HCT116 (cell line): ENCODE measurements around the gene SLC39A12. TPM values are rescaled to one million over a fixed set of nuclear protein-coding genes. Genes with fewer than 3 reads are reported as not detected.

Experiments used
- ATAC-seq: fragments of 200-7000 bp; cut with Tn5 transposase; 2 replicates; pipeline ENCODE4 v1.9.1; 2020; ENCODE audit warnings: mild to moderate bottlenecking, moderate library complexity
- BruUV-seq: library from RNA; stranded (reverse); fragments of 400-500 nt; replicated peaks from 2 replicates; lab custom pipeline; 2021; lab: Mats Ljungman, UMichigan
- CTCF ChIA-PET: fragments of 300-600 bp; sonication (Branson Sonifier 250); formaldehyde crosslinking; loops from one replicate; lab custom pipeline; 2021; ENCODE audit warnings: antibody characterized with exemption; lab: Charles Lee
- POLR2A ChIA-PET: fragments of 300-600, 350-600 bp; sonication (Branson Sonifier 250); formaldehyde crosslinking; loops from one replicate; lab custom pipeline; 2021; ENCODE audit warnings: antibody characterized with exemption; lab: Charles Lee
- RAD21 ChIA-PET, 2 experiments: fragments of 300-600 bp; sonication (Branson Sonifier 250); formaldehyde crosslinking; loops; one replicate each; lab custom pipeline; 2023; ENCODE audit warnings: low total read pairs in 2 of 2; ENCODE audit not compliant: uncharacterized antibody in 2 of 2, unreplicated experiment in 2 of 2, low non-redundant PET in 1 of 2; lab: Charles Lee
- DNase-seq: peaks from one replicate; pipeline ENCODE4 v3.0.0-alpha.2; 2010; ENCODE audit warnings: low read depth, low spot score
- H2AFZ ChIP-seq: fragments of 200-600 bp; shearing (Covaris generic), sonication (generic); 2 replicates; pipeline ENCODE4 v1.6.1; 2017; ENCODE audit warnings: low read depth, mixed run types, mixed read lengths, antibody characterized with exemption, low read length; ENCODE audit not compliant: poor library complexity, severe bottlenecking
- H3K27ac ChIP-seq: 2 replicates; pipeline ENCODE4 v1.5.1; 2012; ENCODE audit warnings: low read depth, low read length
- H3K27me3 ChIP-seq: fragments of 200-600 bp; sonication (generic); 2 replicates; pipeline ENCODE4 v1.6.1; 2016; ENCODE audit warnings: mixed run types, low read length, mixed read lengths; ENCODE audit not compliant: insufficient read depth
- H3K36me3 ChIP-seq, 2 experiments: fragments of 200-500 bp in 1 of 2; fragments of 200-600 bp in 1 of 2; sonication (Bioruptor generic) in 1 of 2; sonication (generic) in 1 of 2; 2 replicates each; pipeline versions ENCODE4 v1.5.1 to v1.6.1; 2014 to 2016; ENCODE audit warnings: low read length in 2 of 2, inconsistent platforms in 1 of 2, mixed read lengths in 1 of 2, mixed run types in 1 of 2; ENCODE audit not compliant: insufficient read depth in 2 of 2, control insufficient read depth in 1 of 2
- H3K4me1 ChIP-seq, 2 experiments: fragments of 200-600 bp in 1 of 2; sonication (generic) in 1 of 2; 2 replicates each; pipeline versions ENCODE4 v1.5.1 to v1.6.1; 2012 to 2017; ENCODE audit warnings: low read length in 2 of 2, inconsistent platforms in 1 of 2, mild to moderate bottlenecking in 1 of 2, mixed read lengths in 1 of 2, mixed run types in 1 of 2, moderate library complexity in 1 of 2; ENCODE audit not compliant: insufficient read depth in 2 of 2, control insufficient read depth in 1 of 2
- H3K4me2 ChIP-seq: fragments of 200-600 bp; sonication (generic); 2 replicates; pipeline ENCODE4 v1.6.1; 2017; ENCODE audit warnings: mixed run types, low read length, mixed read lengths
- H3K4me3 ChIP-seq, 2 experiments: fragments of 200-600 bp in 1 of 2; sonication (generic) in 1 of 2; replicated peaks in 1 of 2; 2 replicates each; pipeline ENCODE4 v1.5.1; 2011 to 2016; ENCODE audit warnings: low read length in 2 of 2, control low read depth in 1 of 2, low read depth in 1 of 2, mild to moderate bottlenecking in 1 of 2, mixed read lengths in 1 of 2, mixed run types in 1 of 2
- H3K79me2 ChIP-seq: fragments of 200-600 bp; sonication (generic); 2 replicates; pipeline ENCODE4 v1.6.1; 2017; ENCODE audit warnings: mild to moderate bottlenecking, mixed run types, low read length, moderate library complexity, mixed read lengths; ENCODE audit not compliant: insufficient read depth
- H3K9ac ChIP-seq: fragments of 200-600 bp; sonication (generic); 2 replicates; pipeline ENCODE4 v1.6.1; 2016; ENCODE audit warnings: low read length, mixed read lengths
- H3K9me2 ChIP-seq: fragments of 200-600 bp; sonication (generic), shearing (Covaris generic); 2 replicates; pipeline ENCODE4 v1.6.1; 2017; ENCODE audit warnings: mixed run types, mild to moderate bottlenecking, moderate library complexity; ENCODE audit not compliant: insufficient read depth
- H3K9me3 ChIP-seq, 2 experiments: fragments of 200-500 bp in 1 of 2; fragments of 200-600 bp in 1 of 2; sonication (Bioruptor generic) in 1 of 2; sonication (generic) in 1 of 2; 2 replicates each; pipeline ENCODE4 v1.6.1; 2014 to 2017; ENCODE audit warnings: low read length in 2 of 2, mixed read lengths in 2 of 2, inconsistent platforms in 1 of 2, low read depth in 1 of 2, mild to moderate bottlenecking in 1 of 2, mixed run types in 1 of 2, moderate library complexity in 1 of 2; ENCODE audit not compliant: control insufficient read depth in 1 of 2, insufficient read depth in 1 of 2
- H4K20me1 ChIP-seq: fragments of 200-600 bp; sonication (generic), shearing (Covaris generic); 2 replicates; pipeline ENCODE4 v1.6.1; 2017; ENCODE audit warnings: mixed run types, mild to moderate bottlenecking, moderate library complexity; ENCODE audit not compliant: insufficient read depth
- CBX3 ChIP-seq: IDR thresholded peaks from 2 replicates; pipeline ENCODE4 v1.6.1; 2012; ENCODE audit warnings: low read depth
- ELF1 ChIP-seq: IDR thresholded peaks from 2 replicates; pipeline ENCODE4 v1.6.1; 2012; ENCODE audit warnings: low read depth, borderline replicate concordance
- EZH2 ChIP-seq: fragments of 200-600 bp; sonication (generic); IDR thresholded peaks from 2 replicates; pipeline ENCODE4 v1.6.1; 2017; ENCODE audit warnings: antibody characterized with exemption, mixed run types
- EZH2phosphoT487 ChIP-seq: fragments of 200-600 bp; IDR thresholded peaks from 2 replicates; pipeline ENCODE4 v1.6.1; 2018; ENCODE audit warnings: antibody characterized with exemption, borderline replicate concordance
- FOSL1 ChIP-seq: IDR thresholded peaks from 2 replicates; pipeline ENCODE4 v1.6.1; 2012; ENCODE audit warnings: low read depth
- JUND ChIP-seq: IDR thresholded peaks from 2 replicates; pipeline ENCODE4 v1.6.1; 2012
- POLR2A ChIP-seq: IDR thresholded peaks from 2 replicates; pipeline ENCODE4 v1.7.0; 2011; ENCODE audit warnings: borderline replicate concordance; ENCODE audit not compliant: insufficient read depth, insufficient read length; ENCODE audit errors: extremely low read depth
- RAD21 ChIP-seq: IDR thresholded peaks from 2 replicates; pipeline ENCODE4 v1.6.1; 2012; ENCODE audit warnings: low read depth, mild to moderate bottlenecking
- SIN3A ChIP-seq: IDR thresholded peaks from 2 replicates; pipeline ENCODE4 v1.6.1; 2012; ENCODE audit warnings: low read depth
- SP1 ChIP-seq: IDR thresholded peaks from 2 replicates; pipeline ENCODE4 v1.6.1; 2012; ENCODE audit warnings: low read depth
- SRF ChIP-seq: IDR thresholded peaks from 2 replicates; pipeline ENCODE4 v1.6.1; 2012; ENCODE audit warnings: low read depth
- TCF7L2 ChIP-seq: IDR thresholded peaks from 2 replicates; pipeline ENCODE4 v1.7.0; 2011; ENCODE audit warnings: borderline replicate concordance, inconsistent platforms; ENCODE audit not compliant: insufficient read depth, insufficient read length; ENCODE audit errors: extremely low read depth
- YY1 ChIP-seq: IDR thresholded peaks from 2 replicates; pipeline ENCODE4 v1.6.1; 2011; ENCODE audit warnings: low read length, low read depth, moderate library complexity, mild to moderate bottlenecking; ENCODE audit not compliant: insufficient replicate concordance; ENCODE audit errors: extremely low read depth
- ZFX ChIP-seq: fragments of 450-650 bp; IDR thresholded peaks from 2 replicates; pipeline ENCODE4 v1.6.1; 2017
- intact Hi-C: fragments of 100-400 bp; cut with micrococcal nuclease; formaldehyde crosslinking; loops from 2 replicates; pipeline ENCODE4 v1.10.0; 2022
- total RNA-seq: library from RNA; stranded (reverse); gene quantifications from one replicate; pipeline ENCODE4 v1.2.1, GENCODE V29; 2021; ENCODE audit not compliant: unreplicated experiment
- TF ChIP-seq, protein P1 (sequence below): IDR thresholded peaks from 2 replicates; pipeline ENCODE4 v1.6.1; 2012
- TF ChIP-seq, protein P2 (sequence below), 3 experiments: fragments of 200-600 bp in 1 of 3; sonication (generic) in 1 of 3; IDR thresholded peaks in 2 of 3; conservative IDR thresholded peaks in 1 of 3; 2 replicates each; pipeline ENCODE4 v1.5.1; 2012 to 2017; ENCODE audit warnings: low read depth in 2 of 3, low read length in 2 of 3, antibody characterized with exemption in 1 of 3, borderline replicate concordance in 1 of 3, control low read depth in 1 of 3, mild to moderate bottlenecking in 1 of 3, mixed read lengths in 1 of 3, mixed run types in 1 of 3, moderate library complexity in 1 of 3; ENCODE audit not compliant: insufficient read depth in 1 of 3
- TF ChIP-seq, protein P3 (sequence below): IDR thresholded peaks from 2 replicates; pipeline ENCODE4 v1.6.1; 2011; ENCODE audit warnings: mild to moderate bottlenecking, low read length, moderate library complexity; ENCODE audit not compliant: insufficient replicate concordance; ENCODE audit errors: extremely low read depth

The SLC39A12 gene
- total RNA-seq, 1 experiment from 2014 or later, result not detected

DNA sequence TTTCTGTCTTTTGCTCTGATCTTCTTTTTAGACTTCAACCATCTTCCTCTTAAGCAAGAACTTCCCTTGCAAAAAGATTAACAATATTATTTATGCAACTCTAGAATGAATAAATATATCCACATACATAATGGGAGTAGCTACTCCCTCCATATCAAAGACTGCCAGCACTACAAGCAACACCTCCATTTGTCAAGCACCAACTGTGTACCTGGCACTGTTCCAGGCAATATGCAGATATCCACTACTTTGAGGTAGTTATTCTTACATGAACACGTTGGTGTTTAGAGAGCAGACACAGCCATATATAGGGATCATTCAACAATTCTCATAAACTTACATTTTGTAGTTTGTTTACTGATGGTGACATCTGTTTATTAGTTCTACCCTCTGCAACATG is 104.9 kb downstream of the SLC39A12 start:
- POLR2A ChIA-PET, result no interaction called here

More for the DNA sequence above, 104.9 kb downstream of the SLC39A12 start:
- ChIA-PET CTCF (no interaction called here), RAD21 (no interaction called here)
- TF ChIP-seq FOSL1, result no peak
- no peak for TF ChIP-seq TCF7L2
- no peak for TF ChIP-seq YY1
- TF ChIP-seq, protein P1, sequence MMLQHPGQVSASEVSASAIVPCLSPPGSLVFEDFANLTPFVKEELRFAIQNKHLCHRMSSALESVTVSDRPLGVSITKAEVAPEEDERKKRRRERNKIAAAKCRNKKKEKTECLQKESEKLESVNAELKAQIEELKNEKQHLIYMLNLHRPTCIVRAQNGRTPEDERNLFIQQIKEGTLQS, result no peak
- no peak for TF ChIP-seq ZFX
- TF ChIP-seq, protein P2, sequence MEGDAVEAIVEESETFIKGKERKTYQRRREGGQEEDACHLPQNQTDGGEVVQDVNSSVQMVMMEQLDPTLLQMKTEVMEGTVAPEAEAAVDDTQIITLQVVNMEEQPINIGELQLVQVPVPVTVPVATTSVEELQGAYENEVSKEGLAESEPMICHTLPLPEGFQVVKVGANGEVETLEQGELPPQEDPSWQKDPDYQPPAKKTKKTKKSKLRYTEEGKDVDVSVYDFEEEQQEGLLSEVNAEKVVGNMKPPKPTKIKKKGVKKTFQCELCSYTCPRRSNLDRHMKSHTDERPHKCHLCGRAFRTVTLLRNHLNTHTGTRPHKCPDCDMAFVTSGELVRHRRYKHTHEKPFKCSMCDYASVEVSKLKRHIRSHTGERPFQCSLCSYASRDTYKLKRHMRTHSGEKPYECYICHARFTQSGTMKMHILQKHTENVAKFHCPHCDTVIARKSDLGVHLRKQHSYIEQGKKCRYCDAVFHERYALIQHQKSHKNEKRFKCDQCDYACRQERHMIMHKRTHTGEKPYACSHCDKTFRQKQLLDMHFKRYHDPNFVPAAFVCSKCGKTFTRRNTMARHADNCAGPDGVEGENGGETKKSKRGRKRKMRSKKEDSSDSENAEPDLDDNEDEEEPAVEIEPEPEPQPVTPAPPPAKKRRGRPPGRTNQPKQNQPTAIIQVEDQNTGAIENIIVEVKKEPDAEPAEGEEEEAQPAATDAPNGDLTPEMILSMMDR (IDR thresholded peaks at IDR 0.05 in 2 of 3, conservative IDR thresholded peaks at IDR 0.05 in 1 of 3; ENCODE audit: borderline replicate concordance in 1 of 3, insufficient read depth in 1 of 3, low read depth in 2 of 3, low read length in 2 of 3), result no peak
- TF ChIP-seq ELF1, result no peak
- TF ChIP-seq POLR2A, result no peak
- no peak for TF ChIP-seq JUND
- no peak for TF ChIP-seq EZH2phosphoT487
- TF ChIP-seq SRF, result no peak
- no peak for TF ChIP-seq SP1
- TF ChIP-seq, protein P3, sequence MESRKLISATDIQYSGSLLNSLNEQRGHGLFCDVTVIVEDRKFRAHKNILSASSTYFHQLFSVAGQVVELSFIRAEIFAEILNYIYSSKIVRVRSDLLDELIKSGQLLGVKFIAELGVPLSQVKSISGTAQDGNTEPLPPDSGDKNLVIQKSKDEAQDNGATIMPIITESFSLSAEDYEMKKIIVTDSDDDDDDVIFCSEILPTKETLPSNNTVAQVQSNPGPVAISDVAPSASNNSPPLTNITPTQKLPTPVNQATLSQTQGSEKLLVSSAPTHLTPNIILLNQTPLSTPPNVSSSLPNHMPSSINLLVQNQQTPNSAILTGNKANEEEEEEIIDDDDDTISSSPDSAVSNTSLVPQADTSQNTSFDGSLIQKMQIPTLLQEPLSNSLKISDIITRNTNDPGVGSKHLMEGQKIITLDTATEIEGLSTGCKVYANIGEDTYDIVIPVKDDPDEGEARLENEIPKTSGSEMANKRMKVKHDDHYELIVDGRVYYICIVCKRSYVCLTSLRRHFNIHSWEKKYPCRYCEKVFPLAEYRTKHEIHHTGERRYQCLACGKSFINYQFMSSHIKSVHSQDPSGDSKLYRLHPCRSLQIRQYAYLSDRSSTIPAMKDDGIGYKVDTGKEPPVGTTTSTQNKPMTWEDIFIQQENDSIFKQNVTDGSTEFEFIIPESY, result no peak
- no peak for TF ChIP-seq SIN3A
- TF ChIP-seq CBX3, result no peak
- TF ChIP-seq EZH2, result no peak
- TF ChIP-seq RAD21, result no peak
- no peaks in the 10 kb centered on the region for H3K4me1 ChIP-seq
- H3K27ac ChIP-seq, result no peak overlapping the region
- H2AFZ ChIP-seq, result no peak overlapping the region
- intact Hi-C loops, result no loop called here
- no peaks in the 10 kb centered on the region; the same call in 1 of the 2 replicates for H4K20me1 ChIP-seq
- no peaks in the 10 kb centered on the region for H3K9me3 ChIP-seq
- DNase-seq (no peak), ATAC-seq (no peak)
- H3K9me2 ChIP-seq, result no peaks in the 10 kb centered on the region
- H3K4me2 ChIP-seq, result no peak overlapping the region
- H3K36me3 ChIP-seq, result no peaks in the 10 kb centered on the region
- BruUV-seq, result no TSS peak
- no peaks in the 10 kb centered on the region for H3K79me2 ChIP-seq
- no peak overlapping the region for H3K9ac ChIP-seq
- H3K27me3 ChIP-seq, result no peaks in the 10 kb centered on the region
- H3K4me3 ChIP-seq, result no peak overlapping the region
